CD4-positive, alpha-beta T cell (primary cell): Measurements from ENCODE around the gene ZNF785. TPM values are rescaled to one million over a fixed set of nuclear protein-coding genes. Genes with fewer than 3 reads are reported as not detected.

Source experiments
- ATAC-seq: fragments of 200-7000 bp; cut with Tn5 transposase; one replicate; pipeline ENCODE4 v1.10.0; 2022; ENCODE audit warnings: mild to moderate bottlenecking; ENCODE audit not compliant: poor library complexity
- CTCF ChIA-PET: fragments of 350-600 bp; sonication (Branson Sonifier 250); formaldehyde crosslinking; loops from one replicate; lab custom pipeline; 2021; ENCODE audit warnings: antibody characterized with exemption, inconsistent platforms; lab: Charles Lee
- POLR2A ChIA-PET: fragments of 350-600 bp; sonication (Branson Sonifier 250); formaldehyde crosslinking; loops from one replicate; lab custom pipeline; 2021; ENCODE audit warnings: antibody characterized with exemption, inconsistent platforms; lab: Charles Lee
- DNase-seq, 14 experiments: peaks; one replicate each; pipeline ENCODE4 v3.0.0-alpha.2; 2013 to 2020; ENCODE audit warnings: mixed read lengths in 2 of 14
- H3K27ac ChIP-seq, 2 donors: one replicate each; pipeline versions ENCODE4 v1.5.1 to v1.7.0; 2013; ENCODE audit warnings: low read length in 2 of 2, low read depth in 1 of 2, mild to moderate bottlenecking in 1 of 2
- H3K27me3 ChIP-seq, 2 experiments: 1 replicate in 1 of 2; 2 replicates in 1 of 2; pipeline versions ENCODE4 v1.6.1 to v1.7.0; 2013; ENCODE audit warnings: low read length in 2 of 2, control low read depth in 1 of 2, mild to moderate bottlenecking in 1 of 2, moderate library complexity in 1 of 2; ENCODE audit not compliant: insufficient read depth in 2 of 2, control insufficient read depth in 1 of 2
- H3K36me3 ChIP-seq: one replicate; pipeline ENCODE4 v1.6.1; 2013; ENCODE audit warnings: low read length, control low read depth; ENCODE audit not compliant: insufficient read depth
- H3K4me1 ChIP-seq: one replicate; pipeline ENCODE4 v1.6.1; 2013; ENCODE audit warnings: low read length, control low read depth; ENCODE audit not compliant: insufficient read depth
- H3K4me3 ChIP-seq: one replicate; pipeline ENCODE4 v1.5.1; 2013; ENCODE audit warnings: mild to moderate bottlenecking, low read length, moderate library complexity
- H3K9me3 ChIP-seq, 2 experiments: 1 replicate in 1 of 2; 2 replicates in 1 of 2; pipeline versions ENCODE4 v1.6.1 to v1.7.0; 2013; ENCODE audit warnings: low read length in 2 of 2, mild to moderate bottlenecking in 2 of 2, control low read depth in 1 of 2, moderate library complexity in 1 of 2; ENCODE audit not compliant: control insufficient read depth in 1 of 2, insufficient read depth in 1 of 2
- H3K27ac Mint-ChIP-seq: one replicate; pipeline ENCODE4 v1.8.0; 2020; ENCODE audit warnings: mixed read lengths
- H3K27me3 Mint-ChIP-seq: one replicate; pipeline ENCODE4 v1.8.0; 2021; ENCODE audit warnings: mixed read lengths
- H3K36me3 Mint-ChIP-seq: one replicate; pipeline ENCODE4 v1.8.0; 2021; ENCODE audit warnings: low read depth, mixed read lengths
- H3K4me1 Mint-ChIP-seq: one replicate; pipeline ENCODE4 v1.8.0; 2021; ENCODE audit warnings: low read depth, mixed read lengths
- H3K4me3 Mint-ChIP-seq: one replicate; pipeline ENCODE4 v1.8.0; 2020; ENCODE audit warnings: mild to moderate bottlenecking, mixed read lengths
- H3K9me3 Mint-ChIP-seq: one replicate; pipeline ENCODE4 v1.8.0; 2020; ENCODE audit warnings: mixed read lengths
- intact Hi-C, 2 experiments: fragments of 100-400 bp; cut with DNase I in 1 of 2; cut with micrococcal nuclease in 1 of 2; formaldehyde crosslinking; loops; one replicate each; pipeline versions ENCODE4 v1.15.1 to v1.9.0; 2023 to 2025; cut with DNase I, micrococcal nuclease
- total RNA-seq, 174 experiments: library from RNA in 2 of 174; stranded (reverse) in 2 of 174; gene quantifications; one replicate each; pipeline ENCODE4 v1.2.3 and lab custom pipeline; 2021 to 2026
- TF ChIP-seq, protein P1 (sequence below): fragments of 200-600 bp; IDR thresholded peaks from one replicate; pipeline ENCODE4 v1.8.0; 2022; ENCODE audit warnings: antibody characterized with exemption, mild to moderate bottlenecking

The ZNF785 gene
- total RNA-seq, 2 experiments from 2014 or later, result 6.6 to 7.7 TPM

DNA sequence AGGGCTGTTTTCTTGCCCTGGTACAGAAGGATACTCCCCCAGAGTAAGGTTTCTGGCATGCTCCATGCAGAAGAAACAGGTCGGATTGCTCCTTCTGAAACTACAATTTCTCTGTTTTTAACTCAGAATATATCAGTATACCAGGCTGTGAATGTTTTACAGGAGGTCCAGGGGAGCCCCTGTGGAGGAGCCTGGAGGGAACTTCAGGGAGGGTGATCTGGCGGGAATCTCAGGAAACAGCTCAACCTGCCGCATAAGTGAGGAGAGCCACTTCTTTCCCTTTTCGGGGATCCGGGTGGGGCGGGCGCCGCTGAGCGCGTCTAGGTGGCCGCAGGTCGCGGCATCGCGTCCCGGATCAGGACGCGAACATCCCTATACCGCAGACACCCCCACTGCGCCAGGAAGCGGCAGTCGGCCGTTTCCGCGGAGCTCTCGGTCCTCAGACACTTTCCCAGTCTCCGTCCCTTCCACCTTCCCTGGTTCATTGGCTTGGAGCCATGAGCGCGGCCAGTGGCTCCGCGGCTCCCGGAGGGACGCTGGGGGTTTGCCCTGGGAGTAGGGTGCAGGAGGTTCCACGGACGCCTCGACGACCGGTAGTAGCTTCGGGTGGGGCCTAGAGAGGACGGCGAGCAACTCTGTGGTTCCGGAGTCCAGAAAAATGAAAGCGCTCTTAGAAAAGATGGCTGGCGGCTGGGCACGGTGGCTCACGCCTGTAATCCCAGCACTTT lies 24.2 kb downstream of the ZNF785 start:
- peaks cover 39% of the 10 kb centered on the region for H3K4me1 ChIP-seq
- TF ChIP-seq, protein P1, sequence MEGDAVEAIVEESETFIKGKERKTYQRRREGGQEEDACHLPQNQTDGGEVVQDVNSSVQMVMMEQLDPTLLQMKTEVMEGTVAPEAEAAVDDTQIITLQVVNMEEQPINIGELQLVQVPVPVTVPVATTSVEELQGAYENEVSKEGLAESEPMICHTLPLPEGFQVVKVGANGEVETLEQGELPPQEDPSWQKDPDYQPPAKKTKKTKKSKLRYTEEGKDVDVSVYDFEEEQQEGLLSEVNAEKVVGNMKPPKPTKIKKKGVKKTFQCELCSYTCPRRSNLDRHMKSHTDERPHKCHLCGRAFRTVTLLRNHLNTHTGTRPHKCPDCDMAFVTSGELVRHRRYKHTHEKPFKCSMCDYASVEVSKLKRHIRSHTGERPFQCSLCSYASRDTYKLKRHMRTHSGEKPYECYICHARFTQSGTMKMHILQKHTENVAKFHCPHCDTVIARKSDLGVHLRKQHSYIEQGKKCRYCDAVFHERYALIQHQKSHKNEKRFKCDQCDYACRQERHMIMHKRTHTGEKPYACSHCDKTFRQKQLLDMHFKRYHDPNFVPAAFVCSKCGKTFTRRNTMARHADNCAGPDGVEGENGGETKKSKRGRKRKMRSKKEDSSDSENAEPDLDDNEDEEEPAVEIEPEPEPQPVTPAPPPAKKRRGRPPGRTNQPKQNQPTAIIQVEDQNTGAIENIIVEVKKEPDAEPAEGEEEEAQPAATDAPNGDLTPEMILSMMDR, result no peak
- peak overlapping the region in 1 of 2 donors; percentile 19 for H3K27ac ChIP-seq
- no peaks in the 10 kb centered on the region for H3K27me3 Mint-ChIP-seq
- H3K9me3 ChIP-seq, result no peaks in the 10 kb centered on the region
- peak overlapping the region; percentile 84 for H3K27ac Mint-ChIP-seq
- H3K36me3 ChIP-seq, result peaks cover 3% of the 10 kb centered on the region
- H3K4me1 Mint-ChIP-seq, result peaks cover 31% of the 10 kb centered on the region
- H3K9me3 Mint-ChIP-seq, result no peaks in the 10 kb centered on the region
- ATAC-seq, result no peak
- peaks cover 12% of the 10 kb centered on the region for H3K36me3 Mint-ChIP-seq
- peak in 5 of 14 experiments; percentile 15 to 43 (median 38) for DNase-seq
- intact Hi-C loops, result no loop called here
- ChIA-PET POLR2A (interaction anchor here (1.4 to 2.7 kb wide), 5 partner anchors 10 to 496 kb away, joined by 3 to 38 read pairs (median 5); partner anchors contain the start of genes ALDOA, PRR14, ZNF688 and ZNF747), CTCF (interaction anchor here (1.1 kb wide), 1 partner anchor 131 kb away, joined by 3 read pairs; the partner anchor contains the start of gene DCTPP1)
- no peaks in the 10 kb centered on the region for H3K27me3 ChIP-seq
- peak overlapping the region; percentile 85 for H3K4me3 Mint-ChIP-seq
- peak overlapping the region; percentile 61 for H3K4me3 ChIP-seq

DNA sequence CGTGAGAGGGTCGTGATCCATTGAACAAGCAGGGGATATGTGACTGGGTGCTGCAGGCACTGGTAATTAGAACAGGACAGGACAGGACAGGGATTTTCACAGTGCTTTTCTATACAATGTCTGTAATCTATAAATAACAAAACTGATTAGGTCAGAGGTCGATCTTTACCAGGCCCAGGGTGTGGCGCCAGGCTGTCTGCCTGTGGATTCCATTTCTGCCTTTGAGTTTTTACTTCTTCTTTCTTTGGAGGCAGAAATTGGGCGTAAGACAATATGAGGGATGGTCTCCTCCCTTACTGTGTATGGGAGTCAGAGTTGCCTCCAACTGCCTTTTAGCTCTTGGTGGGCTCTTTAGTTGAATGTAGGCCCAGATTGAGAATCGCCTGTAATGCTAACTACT lies 25.8 kb downstream of the ZNF785 start:
- Mint-ChIP-seq H3K9me3 (no peaks in the 10 kb centered on the region), H3K27ac (peak overlapping the region; percentile 94), H3K36me3 (peaks cover 20% of the 10 kb centered on the region), H3K4me1 (peaks cover 29% of the 10 kb centered on the region), H3K4me3 (peak overlapping the region; percentile 39), H3K27me3 (no peaks in the 10 kb centered on the region)
- TF ChIP-seq, protein P1, result no peak
- Histone ChIP-seq H3K9me3 (no peaks in the 10 kb centered on the region), H3K27ac (no peak overlapping the region), H3K4me1 (peaks cover 53% of the 10 kb centered on the region), H3K4me3 (no peak overlapping the region), H3K36me3 (peaks cover 19% of the 10 kb centered on the region), H3K27me3 (no peaks in the 10 kb centered on the region)
- no peak for DNase-seq
- ChIA-PET POLR2A (interaction anchor here (1.8 to 4.3 kb wide), 5 partner anchors 8 to 142 kb away, joined by 10 to 152 read pairs (median 43); partner anchors contain the start of genes PRR14, ZNF688 and ZNF747), CTCF (interaction anchor here (2.4 to 2.9 kb wide), 2 partner anchors 12 to 25 kb away, joined by 19 to 68 read pairs; partner anchors contain the start of genes ZNF688 and ZNF747)
- no peak for ATAC-seq
- intact Hi-C loops, result loop anchor here in 1 of 2 experiments (2.0 to 5.0 kb wide), 6 partner anchors 33 to 202 kb away; partner anchors contain the start of genes CD2BP2, DCTPP1, SEPHS2 and ZNF768

DNA sequence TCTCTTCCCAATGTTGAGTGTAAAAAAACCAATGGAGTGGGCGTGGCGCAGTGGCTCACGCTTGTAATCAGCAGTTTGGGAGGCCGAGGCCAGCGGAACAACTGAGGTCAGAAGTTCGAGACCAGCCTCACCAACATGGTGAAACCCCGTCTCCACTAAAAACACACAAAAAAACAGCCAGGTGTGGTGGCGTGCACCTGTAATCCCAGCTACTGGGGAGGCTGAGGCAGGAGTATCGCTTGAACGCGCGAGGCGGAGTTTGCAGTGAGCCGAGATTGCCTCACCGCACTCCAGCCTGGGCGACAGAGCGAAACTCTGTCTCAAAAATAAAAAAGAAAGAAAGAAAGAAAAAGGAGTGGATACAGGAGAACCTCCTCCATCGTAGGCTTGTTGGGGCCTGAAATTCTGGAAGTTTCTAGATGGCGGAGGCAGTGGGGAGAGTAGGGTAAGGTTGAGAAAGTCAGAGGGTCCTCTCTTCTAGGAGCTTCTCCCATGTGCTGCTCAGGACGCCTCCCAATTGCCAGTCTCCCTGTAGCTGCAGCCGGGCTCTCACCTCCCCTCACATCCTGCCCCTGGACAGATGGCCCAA lies 26.6 kb downstream of the ZNF785 start:
- ATAC-seq (no peak), DNase-seq (no peak)
- Mint-ChIP-seq H3K36me3 (peaks cover 26% of the 10 kb centered on the region), H3K4me3 (peak overlapping the region; percentile 93), H3K27me3 (no peaks in the 10 kb centered on the region), H3K4me1 (peaks cover 34% of the 10 kb centered on the region), H3K9me3 (no peaks in the 10 kb centered on the region), H3K27ac (peak overlapping the region; percentile 94)
- ChIA-PET POLR2A (interaction anchor here (0.6 to 4.3 kb wide), 23 partner anchors 9 to 494 kb away, joined by 3 to 152 read pairs (median 7); partner anchors contain the start of genes ALDOA, CORO1A, DCTPP1 and FBRS), CTCF (interaction anchor here (0.6 to 2.9 kb wide), 12 partner anchors 8 to 135 kb away, joined by 3 to 68 read pairs (median 6); partner anchors contain the start of genes DCTPP1, FBRS, PRR14 and ZNF688)
- intact Hi-C loops, result loop anchor here (1.0 to 5.0 kb wide), 13 partner anchors 9 to 202 kb away; partner anchors contain the start of genes PRR14 (in 2 of the 2), CD2BP2 (in 1 of the 2), DCTPP1 (in 1 of the 2) and SEPHS2 (in 1 of the 2)
- Histone ChIP-seq H3K4me1 (peaks cover 61% of the 10 kb centered on the region), H3K9me3 (no peaks in the 10 kb centered on the region), H3K27me3 (no peaks in the 10 kb centered on the region), H3K4me3 (peak overlapping the region; percentile 73), H3K27ac (peak overlapping the region; percentile 93 to 94), H3K36me3 (peaks cover 27% of the 10 kb centered on the region)
- TF ChIP-seq, protein P1, result no peak
